NCI-H510A (cell line): ENCODE measurements around the gene NIT1.

Experiments used
- DNase-seq: peaks from one replicate; lab custom pipeline; 2025; lab: John Stamatoyannopoulos, UW

The NIT1 gene

DNA sequence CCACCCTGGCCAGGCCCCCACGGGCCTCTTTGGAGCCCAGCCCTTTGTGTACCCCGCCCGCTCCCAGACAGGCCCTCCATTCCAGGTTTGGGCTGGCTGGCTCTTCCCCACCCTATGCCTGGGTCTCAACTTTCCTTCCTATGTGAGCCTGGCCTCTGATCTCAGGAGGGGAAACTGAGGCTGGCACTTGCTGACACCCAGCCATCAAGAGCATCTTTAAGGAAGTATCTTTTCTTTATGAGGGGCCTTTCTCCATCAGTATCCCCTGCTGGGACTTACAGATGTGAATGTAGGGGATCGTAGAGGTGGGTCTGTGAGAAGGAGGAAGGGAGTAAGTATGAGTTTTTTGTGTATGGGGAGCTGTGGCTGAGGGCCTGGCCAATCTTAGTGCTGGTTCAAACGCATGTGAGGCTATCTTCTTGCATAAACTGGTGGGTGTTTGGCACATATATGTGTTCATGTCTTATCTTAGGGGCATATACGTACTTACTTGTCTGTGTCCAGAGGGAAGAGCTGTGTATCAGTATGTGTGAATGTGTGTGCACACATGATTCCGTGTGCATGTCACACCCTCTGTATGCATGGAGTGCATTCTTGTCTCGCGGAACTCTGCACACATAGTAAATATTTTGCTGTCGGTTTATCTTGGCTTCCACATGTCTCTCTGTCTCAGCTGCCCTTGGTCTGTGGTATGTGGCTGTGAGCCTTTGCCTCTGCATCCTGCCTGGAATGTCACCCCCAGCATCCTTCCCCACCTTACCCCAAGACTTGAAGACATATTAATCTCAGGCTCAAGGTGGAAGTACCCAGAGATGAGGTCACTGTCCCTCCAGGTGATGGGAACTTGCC is 33.9 kb upstream of the NIT1 start:
- DNase-seq, result no peak

DNA sequence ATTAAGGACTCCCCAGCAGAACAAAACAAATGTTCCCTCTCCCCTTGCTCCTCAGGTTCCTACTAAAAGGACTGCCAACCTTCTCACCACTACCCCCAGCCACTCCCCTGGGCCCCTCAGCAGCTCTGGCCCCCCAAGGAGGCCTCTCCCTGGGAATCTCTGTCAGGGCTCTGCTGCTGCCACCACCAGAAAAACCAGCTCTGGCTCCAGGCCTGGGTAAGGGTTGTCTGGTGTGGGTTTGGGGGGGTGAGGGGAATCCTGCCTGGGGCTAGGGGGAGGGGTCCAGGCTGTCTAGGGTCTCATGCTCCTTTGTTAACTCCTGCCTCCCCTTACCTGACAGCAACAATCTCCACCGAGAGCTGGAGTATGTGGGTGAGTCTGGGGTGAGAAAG is 33.3 kb upstream of the NIT1 start:
- no peak for DNase-seq

- no peak for DNase-seq
Observed at GRCh38 chr1:161085165-161085564, 32.7 kb upstream of the NIT1 start.

DNA sequence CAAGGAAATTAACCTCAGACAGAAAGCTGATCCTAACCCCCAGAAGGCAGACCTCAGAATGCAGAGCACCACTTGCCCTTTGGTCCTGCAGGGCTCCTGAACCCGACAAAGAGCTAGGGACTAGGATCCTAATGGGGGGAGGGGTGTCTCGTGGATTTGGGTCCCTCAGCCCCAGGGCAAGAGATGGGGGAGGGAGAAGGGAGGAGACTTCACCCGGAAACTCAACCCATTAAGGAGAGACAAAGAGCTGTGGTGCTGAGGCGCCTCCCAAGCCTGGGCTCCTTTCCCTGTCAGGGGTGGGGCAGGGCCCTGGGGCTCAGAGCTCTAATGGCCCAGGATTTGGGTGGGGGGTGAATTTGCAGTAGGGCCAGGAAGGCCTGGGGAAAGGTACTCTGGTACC is 31.4 kb upstream of the NIT1 start:
- DNase-seq, result no peak

DNA sequence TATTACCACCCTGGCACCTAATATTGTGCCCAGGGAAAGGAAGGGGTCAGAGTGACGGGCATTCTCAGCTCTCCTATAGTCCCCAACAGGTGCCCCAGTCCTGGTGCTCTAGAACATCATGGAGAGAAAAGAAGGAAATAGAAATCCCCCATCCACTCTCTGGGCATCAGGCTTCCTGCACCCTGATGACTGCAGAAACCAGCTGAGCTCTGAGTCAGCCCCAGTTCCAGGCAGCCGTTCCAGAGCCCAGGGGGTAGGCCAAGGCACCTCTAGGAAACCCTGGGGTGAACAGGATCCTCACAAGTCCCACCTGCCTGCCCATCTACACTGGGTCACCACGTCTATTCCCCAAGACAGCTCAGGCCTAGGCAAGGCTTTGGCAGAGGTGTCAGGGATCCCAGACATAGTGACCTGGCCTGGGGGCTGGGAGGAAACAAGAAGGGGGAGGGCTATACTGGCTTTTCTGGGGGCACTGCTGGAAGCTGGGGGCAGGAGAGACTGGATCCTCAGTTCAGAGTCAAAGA is 29.3 kb upstream of the NIT1 start:
- DNase-seq, result no peak

DNA sequence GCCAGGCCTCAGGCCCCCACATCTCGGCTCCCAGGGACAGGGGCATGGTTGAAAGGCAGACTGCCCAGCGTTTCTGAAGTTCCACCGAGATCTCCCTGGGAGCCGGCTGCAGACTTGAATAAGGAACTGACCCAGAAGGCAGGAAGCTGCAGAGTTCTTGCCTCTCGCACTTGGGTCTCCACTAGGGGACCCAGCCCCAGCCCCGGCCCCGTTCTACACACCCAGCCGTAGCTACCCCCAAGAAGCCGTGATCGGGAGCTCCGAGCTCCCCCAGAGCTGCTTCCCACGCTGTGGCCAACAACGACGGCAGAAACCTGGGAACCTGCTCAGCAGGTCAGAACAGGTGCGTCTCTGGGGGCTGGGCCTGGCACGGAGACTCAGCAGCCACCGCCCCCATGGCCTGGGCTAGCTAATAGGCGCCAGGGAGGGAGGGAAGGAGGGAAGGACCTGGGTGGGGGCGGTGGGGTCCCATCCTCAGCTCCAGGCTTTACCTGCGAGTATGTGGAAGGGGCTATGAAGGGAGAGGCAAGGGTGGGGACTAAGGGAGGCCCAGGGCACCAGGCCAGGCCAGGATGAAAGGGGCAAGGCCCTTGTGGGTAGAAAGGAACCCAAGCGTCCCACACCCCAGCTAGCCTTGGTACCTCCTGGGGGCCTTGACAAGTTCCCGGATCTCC is 28.5 kb upstream of the NIT1 start, which contains the start of gene NECTIN4:
Gene NECTIN4, minus strand, starts transcription at position 308 of the 674 bp plus-strand sequence. Its CDS starts 262 bp downstream, at position 46.
- DNase-seq, result peak; percentile 56

GRCh38 chr1:161089938-161090337 is 28.0 kb upstream of the NIT1 start:
- DNase-seq, result no peak

GRCh38 chr1:161090617-161091016 is 27.3 kb upstream of the NIT1 start:
- DNase-seq, result no peak

- no peak for DNase-seq
Observed at GRCh38 chr1:161091093-161091492, 26.8 kb upstream of the NIT1 start.

DNA sequence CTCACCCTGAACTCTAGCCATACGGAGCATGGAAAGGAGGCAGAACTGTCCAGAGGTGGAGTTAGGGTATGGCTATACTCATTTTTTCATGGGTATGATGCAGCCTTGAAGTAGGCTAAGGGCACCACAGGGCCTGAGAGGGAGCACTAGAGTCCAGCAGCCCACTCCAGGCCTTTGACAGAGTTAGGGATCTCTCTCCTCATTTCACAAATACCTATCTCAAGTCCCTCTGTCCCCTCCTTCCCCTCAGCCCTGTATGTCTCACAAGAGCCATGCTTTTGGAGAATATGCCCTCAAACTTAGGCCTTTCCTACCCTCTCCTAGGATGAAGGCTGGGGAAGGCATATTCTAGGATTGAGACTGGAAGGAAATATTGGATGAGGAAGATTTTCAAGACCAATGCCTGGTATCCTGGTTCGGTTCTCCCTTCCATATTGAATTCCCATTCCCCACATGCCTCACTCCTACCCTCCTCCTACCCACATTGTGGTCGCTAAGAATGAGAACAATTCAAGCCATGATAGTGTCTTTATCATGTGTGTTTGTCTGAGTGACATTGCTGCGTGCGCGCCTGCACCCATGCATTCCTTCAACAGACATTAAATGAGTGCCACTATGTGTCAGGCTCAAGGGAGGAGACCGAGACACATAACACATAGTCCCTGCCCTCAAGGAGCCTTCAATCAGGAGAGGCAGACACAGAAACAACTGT is 26.0 kb upstream of the NIT1 start:
- no peak for DNase-seq

GRCh38 chr1:161092621-161093028 is 25.3 kb upstream of the NIT1 start:
- no peak for DNase-seq

- DNase-seq, result no peak
Observed at GRCh38 chr1:161094481-161094880, 23.4 kb upstream of the NIT1 start.

DNA sequence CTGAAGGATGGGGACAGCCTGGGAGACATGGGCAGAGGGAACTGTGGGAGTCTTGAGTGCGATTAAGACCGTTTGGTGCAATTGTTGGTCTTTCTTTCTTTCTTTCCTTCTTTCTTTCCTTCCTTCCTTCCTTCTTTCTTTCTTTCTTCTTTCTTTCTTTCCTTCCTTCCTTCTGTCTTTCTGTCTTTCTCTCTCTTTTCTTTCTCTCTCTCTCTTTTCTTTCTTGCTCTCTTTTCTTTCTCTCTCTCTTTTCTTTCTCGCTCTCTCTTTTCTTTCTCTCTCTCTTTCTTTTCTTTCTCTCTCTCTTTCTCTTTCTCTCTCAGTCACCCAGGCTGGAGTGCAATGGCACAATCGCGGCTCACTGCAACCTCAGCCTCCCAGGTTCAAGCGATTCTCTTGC is 22.7 kb upstream of the NIT1 start:
- DNase-seq, result no peak

- DNase-seq, result no peak
Observed at GRCh38 chr1:161096015-161096414, 21.9 kb upstream of the NIT1 start.

- DNase-seq, result no peak
Observed at GRCh38 chr1:161096530-161096929, 21.4 kb upstream of the NIT1 start.

DNA sequence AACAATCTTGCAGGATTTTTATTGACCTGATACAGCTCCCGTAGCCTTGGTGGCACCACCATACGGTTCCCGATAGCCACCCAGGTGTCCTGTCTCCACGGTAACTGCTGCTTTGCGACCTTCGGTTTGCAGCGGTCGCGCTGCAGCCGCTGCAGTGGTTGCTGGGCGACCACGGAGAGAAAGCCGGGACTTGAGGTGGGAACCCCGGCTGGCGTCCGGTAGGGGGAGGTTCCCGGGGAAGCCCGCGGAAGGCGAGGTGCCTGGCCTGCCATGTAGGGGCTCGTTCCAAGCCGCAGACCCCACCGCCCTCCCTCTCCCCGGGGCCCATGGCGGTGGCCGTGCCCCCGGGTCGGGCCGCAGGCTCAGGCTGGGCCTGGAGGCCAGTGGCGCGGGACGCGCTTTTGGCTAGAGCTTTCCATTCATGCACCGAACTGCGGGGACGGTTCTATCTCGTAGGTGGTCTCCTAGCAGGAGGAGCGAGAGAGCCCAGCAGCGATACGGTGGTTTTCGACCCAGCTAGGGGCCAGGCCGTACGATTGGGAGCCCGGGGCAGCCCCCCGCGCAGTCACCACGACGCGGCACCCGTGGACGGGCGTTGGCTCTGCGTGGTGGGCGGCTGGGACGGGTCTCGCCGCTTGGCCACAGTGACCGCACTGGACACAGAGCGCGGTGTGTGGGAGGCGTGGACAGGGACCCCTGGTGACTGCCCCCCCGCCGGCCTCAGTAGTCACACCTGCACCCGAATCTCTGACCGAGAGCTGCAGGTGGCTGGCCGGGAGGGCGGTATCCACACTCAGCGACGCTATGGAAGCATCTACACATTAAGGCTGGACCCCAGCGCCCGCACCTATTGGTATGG is 19.5 kb upstream of the NIT1 start, which contains the start of gene KLHDC9:
Gene KLHDC9, plus strand, starts transcription at position 152 of the 859 bp plus-strand sequence. Its CDS starts 175 bp downstream, at position 327.
- DNase-seq, result peak; percentile 92

DNA sequence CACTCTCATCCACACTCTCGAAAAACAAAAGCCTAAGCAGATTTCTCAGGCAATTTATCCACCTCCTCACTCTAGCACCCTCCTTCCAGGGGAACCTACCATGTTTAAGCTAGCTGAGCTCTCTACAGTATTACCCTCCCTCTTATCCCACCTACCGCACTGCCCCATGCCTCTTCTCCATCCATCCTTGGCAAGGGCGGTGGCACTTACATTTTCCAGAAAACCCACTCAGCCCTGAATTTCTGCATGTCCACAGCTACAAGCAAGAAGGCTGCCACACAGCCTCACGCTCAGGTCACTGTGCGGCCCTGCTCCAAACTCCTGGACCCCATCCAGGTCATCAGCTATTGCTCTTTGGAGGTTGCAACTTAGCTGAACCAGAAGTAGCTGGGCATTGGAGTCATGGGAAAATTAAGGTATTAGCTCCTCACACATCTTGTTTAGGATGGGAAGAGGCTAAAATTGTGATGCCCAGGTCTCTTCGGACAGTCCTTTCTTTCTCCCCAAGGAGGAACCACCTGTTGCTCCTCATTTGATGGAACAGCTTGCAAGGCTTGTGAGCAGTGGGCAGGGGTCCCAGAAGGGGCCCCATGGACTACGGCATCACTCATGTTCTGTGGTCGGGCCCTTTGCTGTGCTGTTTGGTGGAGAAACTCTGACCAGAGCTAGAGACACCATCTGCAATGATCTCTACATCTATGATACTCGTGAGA is 18.7 kb upstream of the NIT1 start:
- DNase-seq, result no peak

DNA sequence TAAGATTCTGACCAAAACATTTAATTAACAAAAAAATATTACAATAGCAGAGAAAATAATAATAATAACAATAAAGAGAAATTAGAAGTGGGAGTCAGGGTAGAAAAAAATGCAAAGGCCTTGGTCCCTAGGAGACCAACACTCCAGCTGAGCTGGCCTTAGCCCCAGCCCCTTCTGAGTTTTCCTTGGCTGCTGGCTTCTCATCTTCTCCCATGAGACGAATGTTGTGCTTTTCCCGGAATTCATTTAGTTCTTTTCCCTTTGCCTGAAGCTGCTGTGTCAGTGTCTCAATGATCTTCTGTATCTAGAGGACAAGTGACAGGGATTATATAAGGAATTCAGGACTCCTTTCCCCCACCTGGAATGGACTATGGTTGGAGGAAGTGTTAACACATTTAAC is 17.3 kb upstream of the NIT1 start:
- DNase-seq, result no peak

DNA sequence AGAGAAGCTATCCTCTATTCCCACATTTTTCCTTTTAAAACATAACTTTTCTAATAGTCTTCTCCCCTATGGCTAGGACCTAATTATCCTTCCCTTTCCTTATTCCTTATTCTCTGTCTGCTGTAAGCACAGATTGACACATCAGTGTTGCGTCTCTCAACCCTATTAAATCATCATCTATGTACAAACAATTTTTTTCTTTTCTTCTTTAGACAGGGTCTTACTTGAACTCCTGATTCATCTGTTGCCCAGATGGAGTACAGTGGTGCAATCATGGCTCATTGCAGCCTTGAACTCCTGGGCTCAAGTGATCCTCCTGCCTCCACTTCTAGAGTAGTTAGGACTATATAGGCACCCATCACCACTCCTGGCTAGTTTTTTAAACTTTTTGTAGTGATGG is 11.5 kb upstream of the NIT1 start:
- no peak for DNase-seq

DNA sequence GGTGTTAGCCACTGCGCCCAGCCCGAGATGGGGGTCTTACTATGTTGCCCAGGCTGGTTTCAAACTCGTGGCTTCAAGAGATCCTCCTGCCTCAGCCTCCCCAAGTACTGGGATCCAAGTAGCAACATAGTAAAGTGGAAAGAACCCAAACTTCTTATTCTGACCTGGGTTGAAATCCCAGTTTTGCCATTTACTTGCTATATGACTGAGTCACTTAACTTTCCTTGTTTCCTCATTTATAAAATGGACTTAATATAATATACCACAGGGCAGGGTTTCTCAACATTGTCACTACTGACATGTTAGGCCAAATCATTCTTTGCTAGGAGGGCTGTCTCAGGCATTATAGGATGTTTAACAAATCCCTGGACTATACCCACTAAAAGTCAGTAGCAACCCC is 6.8 kb upstream of the NIT1 start:
- DNase-seq, result no peak

- DNase-seq, result no peak
Observed at GRCh38 chr1:161111527-161111926, 6.4 kb upstream of the NIT1 start.
